Pancreas (tissue), 10 donors: ENCODE results near the gene ETV3. TPM values are rescaled to one million over a fixed set of nuclear protein-coding genes. Genes with fewer than 3 reads are reported as not detected.
A peak's percentile ranks its signal among the peaks of the same experiment; 100 is the strongest.

Source experiments
- ATAC-seq, 4 donors: fragments of 200-7000 bp; cut with Tn5 transposase; one replicate each; pipeline versions ENCODE4 v1.8.0 to v1.9.1; 2020; ENCODE audit warnings: mild to moderate bottlenecking in 4 of 4, moderate library complexity in 4 of 4
- DNase-seq, 6 donors: peaks; one replicate each; pipeline ENCODE4 v3.0.0-alpha.2; 2020
- FAIRE-seq: peaks from 2 replicates; lab custom pipeline; 2012; peaks lifted over from hg19 to GRCh38; lab: Jason Lieb, UNC
- H3K27ac ChIP-seq, 4 donors: fragments of 200-600 bp; sonication (generic); 1 replicate in 3 of 4; 2 replicates in 1 of 4; pipeline versions ENCODE4 v1.5.0 to v1.8.0; 2020
- H3K27me3 ChIP-seq, 4 donors: fragments of 200-600 bp; one replicate each; pipeline ENCODE4 v1.8.0; 2021
- H3K36me3 ChIP-seq, 3 donors: fragments of 200-600 bp; sonication (generic) in 1 of 3; one replicate each; pipeline versions ENCODE4 v1.5.0 to v1.8.0; 2020 to 2021
- H3K4me1 ChIP-seq, 3 donors: fragments of 200-600 bp; one replicate each; pipeline ENCODE4 v1.8.0; 2021
- H3K4me3 ChIP-seq, 4 donors: fragments of 200-600 bp; sonication (generic) in 2 of 4; one replicate each; pipeline versions ENCODE4 v1.5.0 to v1.8.0; 2020 to 2021
- H3K9me3 ChIP-seq, 4 donors: fragments of 200-600 bp; one replicate each; pipeline ENCODE4 v1.8.0; 2021
- WGBS, 2 donors: extraction: QIAGEN DNeasy Blood & Tissue Kit; methylation state at CpG; one replicate each; pipeline ENCODE4 v1.1.7; 2013; 5-methylcytosine and 5-hydroxymethylcytosine counted together
- intact Hi-C, 3 donors: fragments of 100-400 bp; cut with DNase I; formaldehyde crosslinking; loops; one replicate each; pipeline versions ENCODE4 v1.11.1 to v1.14.2; 2022
- polyA plus RNA-seq, 2 donors: library from polyadenylated mRNA; stranded (reverse); fragments of 200-250 nt; gene quantifications; one replicate each; pipeline ENCODE4 v1.2.3, GENCODE V29; 2013
- total RNA-seq, 6 donors: library from RNA; stranded (reverse); fragmentation: NEBNext Ultra II Directional in 4 of 6; extraction: Animal tissue kit (Norgen Biotek cat#: 25700) in 4 of 6; gene quantifications; one replicate each; pipeline versions ENCODE4 v1.2.1 to v1.2.4, GENCODE V29; 2021 to 2023
- TF ChIP-seq, protein P1 (sequence below), 4 donors: fragments of 200-600 bp; sonication (generic) in 3 of 4; IDR thresholded peaks; one replicate each; pipeline versions ENCODE4 v1.5.0 to v1.8.0; 2021; ENCODE audit warnings: antibody characterized with exemption in 4 of 4
- donor health status: healthy with polysubstance abuse.
- donor health status: DM: no; HTN: no; CAD: no; lungs with moderate emphysema.
- donor health status: DM: no; HTN: no; CAD: no.
- donor health status: control.
- donor health status: control.
- donor health status: Bipolar disorder and iron deficiency.
- donor health status: DM: yes; HTN: yes; CAD: no.
- donor health status: DM: no; HTN: no; CAD: no.
- donor health status: DM: no; HTN: no; CAD: no.
- donor health status: DM: yes; HTN: yes; CAD: no.

ETV3 gene
- total and polyA plus RNA-seq, 8 donors, result 2.9 to 12.9 (median 7.3) TPM

DNA sequence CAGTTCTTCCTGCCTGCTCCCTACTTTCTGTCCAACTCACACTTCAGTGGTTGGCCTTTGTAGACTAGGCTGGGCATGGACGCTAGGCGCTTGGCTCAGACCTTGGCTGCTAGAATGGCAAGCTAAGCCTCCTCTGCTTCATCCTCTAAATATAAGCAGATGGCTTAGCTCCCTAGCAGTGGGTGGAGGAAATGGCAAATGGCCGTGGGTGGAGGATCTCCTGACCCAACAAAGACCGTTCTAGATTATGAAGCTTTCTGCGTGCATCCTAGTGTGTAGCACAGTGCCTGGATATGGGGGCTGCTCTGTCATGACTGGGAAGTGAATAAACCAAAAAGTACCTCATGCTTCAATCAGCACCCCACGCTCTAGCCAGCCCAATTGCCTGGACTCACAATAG lies 28.2 kb downstream of the ETV3 start:
- TF ChIP-seq, protein P1, sequence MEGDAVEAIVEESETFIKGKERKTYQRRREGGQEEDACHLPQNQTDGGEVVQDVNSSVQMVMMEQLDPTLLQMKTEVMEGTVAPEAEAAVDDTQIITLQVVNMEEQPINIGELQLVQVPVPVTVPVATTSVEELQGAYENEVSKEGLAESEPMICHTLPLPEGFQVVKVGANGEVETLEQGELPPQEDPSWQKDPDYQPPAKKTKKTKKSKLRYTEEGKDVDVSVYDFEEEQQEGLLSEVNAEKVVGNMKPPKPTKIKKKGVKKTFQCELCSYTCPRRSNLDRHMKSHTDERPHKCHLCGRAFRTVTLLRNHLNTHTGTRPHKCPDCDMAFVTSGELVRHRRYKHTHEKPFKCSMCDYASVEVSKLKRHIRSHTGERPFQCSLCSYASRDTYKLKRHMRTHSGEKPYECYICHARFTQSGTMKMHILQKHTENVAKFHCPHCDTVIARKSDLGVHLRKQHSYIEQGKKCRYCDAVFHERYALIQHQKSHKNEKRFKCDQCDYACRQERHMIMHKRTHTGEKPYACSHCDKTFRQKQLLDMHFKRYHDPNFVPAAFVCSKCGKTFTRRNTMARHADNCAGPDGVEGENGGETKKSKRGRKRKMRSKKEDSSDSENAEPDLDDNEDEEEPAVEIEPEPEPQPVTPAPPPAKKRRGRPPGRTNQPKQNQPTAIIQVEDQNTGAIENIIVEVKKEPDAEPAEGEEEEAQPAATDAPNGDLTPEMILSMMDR (IDR thresholded peaks at IDR 0.05), result no peak
- Histone ChIP-seq H3K4me3 (no peak overlapping the region), H3K27ac (no peak overlapping the region), H3K36me3 (no peaks in the 10 kb centered on the region), H3K9me3 (no peaks in the 10 kb centered on the region), H3K27me3 (peaks cover 0 to 7% (median 0%) of the 10 kb centered on the region in 4 donors), H3K4me1 (no peaks in the 10 kb centered on the region)
- ATAC-seq (no peak), DNase-seq (no peak), FAIRE-seq (no peak)
- intact Hi-C loops, result no loop called here
- WGBS, 2 donors, result 69 to 74% methylated on average over 6 of the region's 6 CpGs

DNA sequence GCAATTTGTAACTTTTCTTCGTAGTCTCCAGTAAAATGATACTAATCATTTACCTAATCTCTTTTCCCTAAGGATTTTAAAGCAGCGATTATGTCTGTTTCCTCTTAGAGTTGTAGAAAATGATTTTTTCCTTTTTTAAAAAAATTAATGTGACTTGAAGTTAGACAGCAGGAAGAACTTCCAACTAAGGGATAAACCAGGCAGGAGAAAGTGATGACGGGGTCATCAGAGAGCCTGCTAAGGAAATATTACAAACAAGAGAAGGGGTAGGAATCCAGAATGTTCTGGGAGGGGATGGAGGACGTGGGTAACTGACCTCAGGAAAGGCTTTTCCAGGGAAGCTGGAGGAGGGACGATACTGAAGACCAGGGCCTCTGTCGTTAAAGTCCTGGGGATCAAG lies 29.7 kb downstream of the ETV3 start:
- Histone ChIP-seq H3K27ac (no peak overlapping the region), H3K27me3 (peaks cover 0 to 7% (median 0%) of the 10 kb centered on the region in 4 donors), H3K4me1 (no peaks in the 10 kb centered on the region), H3K36me3 (no peaks in the 10 kb centered on the region), H3K9me3 (no peaks in the 10 kb centered on the region), H3K4me3 (no peak overlapping the region)
- intact Hi-C loops, result no loop called here
- TF ChIP-seq, protein P1 (IDR thresholded peaks at IDR 0.05), result no peak
- DNase-seq (no peak), FAIRE-seq (no peak), ATAC-seq (no peak)
- 41 to 49% methylated on average over 6 of the region's 6 CpGs for WGBS, 2 donors

DNA sequence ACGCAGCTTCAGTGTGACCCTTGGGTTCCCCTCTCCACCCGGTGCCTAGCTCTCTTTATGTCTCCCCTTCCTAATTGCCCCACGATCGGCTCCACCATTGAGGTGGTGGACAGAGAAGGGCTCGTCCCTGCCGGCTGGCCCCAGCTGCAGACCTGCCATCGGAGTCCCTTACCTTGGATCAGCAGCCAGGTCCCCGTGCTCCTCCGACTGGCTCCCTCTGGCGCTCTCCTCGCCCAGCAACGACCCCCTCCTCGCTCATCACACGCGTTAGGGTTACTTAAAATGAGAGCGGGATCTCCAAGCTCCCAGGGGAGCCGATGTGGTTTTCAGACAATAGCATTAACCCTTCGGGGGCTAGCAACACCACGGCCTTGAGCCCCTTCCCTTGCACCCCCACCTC lies 30.5 kb downstream of the ETV3 start:
- Histone ChIP-seq H3K4me1 (no peaks in the 10 kb centered on the region), H3K9me3 (no peaks in the 10 kb centered on the region), H3K4me3 (no peak overlapping the region), H3K36me3 (no peaks in the 10 kb centered on the region), H3K27ac (no peak overlapping the region), H3K27me3 (peaks cover 0 to 7% (median 0%) of the 10 kb centered on the region in 4 donors)
- intact Hi-C loops, result no loop called here
- TF ChIP-seq, protein P1 (IDR thresholded peaks at IDR 0.05), result no peak
- DNase-seq, result peak in 1 of 6 donors; percentile 41
- ATAC-seq, result no peak
- FAIRE-seq, result no peak
- WGBS, 2 donors, result 32 to 37% methylated on average over 19 of the region's 19 CpGs

DNA sequence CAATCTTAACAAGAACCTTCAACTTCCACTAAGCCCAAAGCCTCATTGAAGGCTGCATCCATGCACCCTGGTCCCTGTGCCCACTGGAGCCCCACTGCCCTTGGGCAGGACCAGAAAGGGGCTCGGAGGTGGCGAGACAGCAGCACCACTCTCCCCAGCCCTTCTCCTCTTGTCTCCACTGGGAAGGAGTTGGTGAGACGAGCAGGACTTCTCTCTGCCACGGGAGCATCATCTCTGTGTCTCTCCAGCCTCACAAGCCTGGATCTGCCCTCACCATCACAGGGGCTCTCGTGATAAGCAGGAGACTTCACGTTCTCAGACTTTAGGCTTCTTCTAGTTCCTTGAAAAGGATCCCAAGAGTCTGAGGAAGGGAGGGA lies 31.4 kb downstream of the ETV3 start:
- H3K4me1 ChIP-seq, result no peaks in the 10 kb centered on the region
- DNase-seq (peak in 1 of 6 donors; percentile 38), FAIRE-seq (no peak), ATAC-seq (no peak)
- H3K4me3 ChIP-seq, result no peak overlapping the region
- WGBS, 2 donors, result 49 to 51% methylated on average over 6 of the region's 6 CpGs
- no peak overlapping the region for H3K27ac ChIP-seq
- TF ChIP-seq, protein P1 (IDR thresholded peaks at IDR 0.05), result no peak
- intact Hi-C loops, result no loop called here
- peaks cover 0 to 7% (median 0%) of the 10 kb centered on the region in 4 donors for H3K27me3 ChIP-seq
- H3K9me3 ChIP-seq, result no peaks in the 10 kb centered on the region
- H3K36me3 ChIP-seq, result no peaks in the 10 kb centered on the region

DNA sequence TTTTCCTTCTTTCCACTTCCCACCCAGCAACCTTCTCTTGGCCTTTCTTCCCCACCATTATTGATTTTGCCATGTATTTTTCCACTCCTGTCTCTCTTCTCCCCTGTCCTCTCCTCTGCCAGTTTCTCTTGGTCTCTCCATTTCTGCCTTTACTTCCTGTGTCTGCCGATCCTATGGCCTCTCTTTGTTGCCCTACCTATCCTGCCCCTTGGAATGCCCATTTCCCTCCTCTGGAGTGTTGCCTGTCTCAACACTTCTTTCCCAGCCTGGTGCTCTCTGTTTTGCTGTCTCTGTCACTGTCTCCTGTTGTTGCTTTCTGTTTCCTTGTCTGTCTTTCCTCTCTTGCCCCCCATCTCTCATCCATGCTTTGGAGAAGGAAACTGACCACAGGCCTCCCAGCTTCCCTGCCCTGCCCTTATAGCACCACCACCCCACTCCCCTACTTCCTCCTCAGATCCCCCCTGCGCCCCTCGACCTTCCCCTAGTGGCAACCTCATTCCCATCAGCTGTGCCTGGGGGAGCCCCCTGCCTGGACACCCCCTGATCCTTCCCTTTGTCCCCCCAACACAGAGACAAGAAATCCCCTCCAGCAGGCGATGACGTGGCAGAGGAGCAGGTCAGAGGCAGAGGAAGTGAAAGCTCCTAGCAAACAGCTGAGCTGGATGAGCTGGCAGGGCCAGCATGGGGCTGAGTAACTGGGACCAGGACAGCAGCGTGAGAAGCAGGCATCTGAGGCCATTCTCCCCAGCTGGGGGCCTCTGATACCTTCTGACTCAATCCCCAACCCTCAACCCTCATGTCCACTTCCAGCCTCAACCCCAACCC lies 32.0 kb downstream of the ETV3 start:
- 45 to 61% methylated on average over 6 of the region's 6 CpGs for WGBS, 2 donors
- TF ChIP-seq, protein P1 (IDR thresholded peaks at IDR 0.05), result no peak

More for the DNA sequence above, 32.0 kb downstream of the ETV3 start:
- H3K27ac ChIP-seq, result no peak overlapping the region
- ATAC-seq, result peak in 3 of 4 donors; percentile 39 to 81 (median 72)
- peaks cover 0 to 7% (median 0%) of the 10 kb centered on the region in 4 donors for H3K27me3 ChIP-seq
- H3K9me3 ChIP-seq, result no peaks in the 10 kb centered on the region
- intact Hi-C loops, result no loop called here
- H3K4me1 ChIP-seq, result no peaks in the 10 kb centered on the region
- no peak overlapping the region for H3K4me3 ChIP-seq
- no peak for FAIRE-seq
- peak in 2 of 6 donors; percentile 24 to 47 for DNase-seq
- no peaks in the 10 kb centered on the region for H3K36me3 ChIP-seq
